ENCODE data around the gene SGCG. TPM values are rescaled to one million over a fixed set of nuclear protein-coding genes. Genes with fewer than 3 reads are reported as not detected.
"Not testable (repeated sequence)": the region's sequence is repeated elsewhere in the genome, so short reads cannot be mapped to it uniquely, and the experiment has no call there.

Gene SGCG
- total RNA-seq, 1 donor from 2014 or later: 5.6 TPM

GRCh38 chr13:23288995-23289394, 108.2 kb downstream of the SGCG start:
- Mint-ChIP-seq H3K36me3 (peaks cover 4% of the 10 kb centered on the region), H3K4me3 (no peak overlapping the region)
- DNase-seq (ENCODE audit: extremely low spot score, unreplicated experiment): no peak

DNA sequence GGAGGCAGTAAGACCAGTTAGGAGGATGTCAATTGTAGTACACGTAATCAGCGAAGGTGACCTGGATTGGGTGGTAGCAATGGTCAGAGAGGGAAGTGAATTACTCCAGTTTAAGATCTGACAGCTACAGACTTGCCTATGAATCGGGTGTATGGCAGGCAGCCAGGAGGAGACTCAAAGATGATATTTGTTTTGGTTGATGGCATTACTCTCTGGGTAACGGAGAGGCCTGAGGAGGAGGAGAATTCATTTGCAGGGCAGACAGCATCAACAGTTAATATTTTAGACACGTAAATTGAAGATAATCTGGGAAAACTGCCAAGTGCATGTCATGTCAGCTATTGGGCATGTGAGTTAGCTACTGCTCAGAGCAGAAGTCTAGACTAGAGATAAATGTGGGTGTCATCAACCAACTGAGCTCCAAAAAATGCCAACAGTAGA, 109.2 kb downstream of the SGCG start:
- Mint-ChIP-seq H3K4me3 (no peak overlapping the region), H3K27me3 (no peaks in the 10 kb centered on the region), H3K27ac (no peak overlapping the region), H3K36me3 (no peaks in the 10 kb centered on the region), H3K4me1 (ENCODE audit: unreplicated experiment) (no peaks in the 10 kb centered on the region), H3K9me3 (no peaks in the 10 kb centered on the region)
- TF ChIP-seq, protein P1, sequence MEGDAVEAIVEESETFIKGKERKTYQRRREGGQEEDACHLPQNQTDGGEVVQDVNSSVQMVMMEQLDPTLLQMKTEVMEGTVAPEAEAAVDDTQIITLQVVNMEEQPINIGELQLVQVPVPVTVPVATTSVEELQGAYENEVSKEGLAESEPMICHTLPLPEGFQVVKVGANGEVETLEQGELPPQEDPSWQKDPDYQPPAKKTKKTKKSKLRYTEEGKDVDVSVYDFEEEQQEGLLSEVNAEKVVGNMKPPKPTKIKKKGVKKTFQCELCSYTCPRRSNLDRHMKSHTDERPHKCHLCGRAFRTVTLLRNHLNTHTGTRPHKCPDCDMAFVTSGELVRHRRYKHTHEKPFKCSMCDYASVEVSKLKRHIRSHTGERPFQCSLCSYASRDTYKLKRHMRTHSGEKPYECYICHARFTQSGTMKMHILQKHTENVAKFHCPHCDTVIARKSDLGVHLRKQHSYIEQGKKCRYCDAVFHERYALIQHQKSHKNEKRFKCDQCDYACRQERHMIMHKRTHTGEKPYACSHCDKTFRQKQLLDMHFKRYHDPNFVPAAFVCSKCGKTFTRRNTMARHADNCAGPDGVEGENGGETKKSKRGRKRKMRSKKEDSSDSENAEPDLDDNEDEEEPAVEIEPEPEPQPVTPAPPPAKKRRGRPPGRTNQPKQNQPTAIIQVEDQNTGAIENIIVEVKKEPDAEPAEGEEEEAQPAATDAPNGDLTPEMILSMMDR (conservative IDR thresholded peaks at IDR 0.05): no peak
- no peak for DNase-seq (ENCODE audit: extremely low spot score, unreplicated experiment)

More at GRCh38 chr13:23288995-23289394, 108.2 kb downstream of the SGCG start:
- TF ChIP-seq, protein P1 (conservative IDR thresholded peaks at IDR 0.05): no peak
- Mint-ChIP-seq H3K27me3 (no peaks in the 10 kb centered on the region), H3K27ac (no peak overlapping the region), H3K4me1 (ENCODE audit: unreplicated experiment) (no peaks in the 10 kb centered on the region), H3K9me3 (no peaks in the 10 kb centered on the region)

DNA sequence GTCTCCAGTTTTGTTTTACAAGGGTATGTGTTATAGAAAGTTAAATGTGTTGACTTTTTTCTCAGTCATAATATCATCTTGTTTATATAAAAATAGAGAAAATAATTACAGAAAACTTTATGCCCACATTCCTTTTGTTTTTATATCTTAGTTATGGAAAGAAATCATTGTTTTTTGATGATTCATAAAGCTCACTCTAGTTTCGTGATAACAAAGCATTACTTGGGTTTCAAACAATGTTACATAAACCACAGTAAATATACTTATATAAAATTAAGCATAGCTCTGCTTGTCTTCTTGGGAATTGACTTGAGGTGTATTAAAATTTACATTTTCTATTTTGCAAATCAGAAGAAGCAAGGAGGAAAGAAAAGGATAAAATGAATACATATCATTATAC, 111.8 kb downstream of the SGCG start:
- no peak for DNase-seq (ENCODE audit: extremely low spot score, unreplicated experiment)
- TF ChIP-seq, protein P1 (conservative IDR thresholded peaks at IDR 0.05): no peak
- Mint-ChIP-seq H3K36me3 (peaks cover 4% of the 10 kb centered on the region), H3K9me3 (no peaks in the 10 kb centered on the region), H3K27ac (no peak overlapping the region), H3K4me3 (no peak overlapping the region), H3K27me3 (no peaks in the 10 kb centered on the region), H3K4me1 (ENCODE audit: unreplicated experiment) (no peaks in the 10 kb centered on the region)

DNA sequence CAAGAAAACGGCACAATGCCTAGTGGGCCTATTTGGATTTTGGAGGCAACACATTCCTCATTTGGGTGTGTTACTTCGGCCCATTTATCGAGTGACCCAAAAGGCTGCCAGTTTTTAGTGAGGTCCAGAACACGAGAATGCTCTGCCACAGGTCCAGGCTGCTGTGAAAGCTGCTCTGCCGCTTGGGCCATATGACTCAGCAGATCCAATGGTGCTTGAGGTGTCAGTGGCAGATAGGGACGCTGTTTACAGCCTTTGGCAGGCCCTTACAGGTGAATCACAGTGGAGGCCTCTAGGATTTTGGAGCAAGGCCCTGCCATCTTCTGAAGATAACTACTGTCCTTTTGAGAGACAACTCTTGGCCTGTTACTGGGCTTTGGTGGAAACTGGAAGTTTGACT, 134.1 kb downstream of the SGCG start:
- not testable (repeated sequence) for H3K36me3 Mint-ChIP-seq; H3K9me3 Mint-ChIP-seq; H3K4me3 Mint-ChIP-seq; DNase-seq (ENCODE audit: extremely low spot score, unreplicated experiment); H3K27ac Mint-ChIP-seq; H3K4me1 Mint-ChIP-seq (ENCODE audit: unreplicated experiment); H3K27me3 Mint-ChIP-seq

GRCh38 chr13:23319883-23320224, 139.1 kb downstream of the SGCG start:
- H3K27me3 Mint-ChIP-seq: no peaks in the 10 kb centered on the region
- H3K27ac Mint-ChIP-seq: no peak overlapping the region

DNA sequence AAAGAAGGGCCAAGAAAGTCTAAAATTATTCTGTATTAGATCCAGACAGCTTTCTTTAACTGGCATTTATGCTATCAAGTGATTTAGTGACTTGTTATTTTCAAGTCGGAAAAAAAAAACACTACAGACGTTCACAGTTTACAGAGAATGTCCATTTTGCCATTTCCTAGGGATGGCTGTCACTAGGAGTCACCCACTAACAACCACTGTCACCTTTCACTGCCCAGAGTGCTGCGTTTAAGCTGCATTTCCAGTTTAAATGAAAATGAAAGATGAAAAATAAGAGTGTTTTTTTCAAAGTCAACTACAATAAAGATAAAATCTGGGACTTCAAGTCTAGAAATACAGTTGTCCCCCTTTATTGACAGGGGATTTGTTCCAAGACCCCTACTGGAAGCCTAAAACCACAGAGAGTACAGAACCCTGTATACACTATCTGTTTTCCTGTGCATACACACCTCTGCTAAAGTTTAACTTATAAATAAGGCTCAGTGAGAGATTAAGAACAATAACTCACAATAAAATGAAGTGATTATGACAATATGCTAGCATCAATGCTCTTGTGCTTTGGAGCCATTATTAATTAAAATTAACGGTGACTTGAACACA, 140.3 kb downstream of the SGCG start:
- Mint-ChIP-seq H3K36me3 (no peaks in the 10 kb centered on the region), H3K4me1 (ENCODE audit: unreplicated experiment) (peaks cover 26% of the 10 kb centered on the region), H3K27me3 (no peaks in the 10 kb centered on the region), H3K9me3 (no peaks in the 10 kb centered on the region), H3K27ac (no peak overlapping the region), H3K4me3 (no peak overlapping the region)
- DNase-seq (ENCODE audit: extremely low spot score, unreplicated experiment): no peak
- TF ChIP-seq, protein P1 (conservative IDR thresholded peaks at IDR 0.05): no peak

More at GRCh38 chr13:23319883-23320224, 139.1 kb downstream of the SGCG start:
- Mint-ChIP-seq H3K4me1 (ENCODE audit: unreplicated experiment) (peaks cover 26% of the 10 kb centered on the region), H3K36me3 (peaks cover 4% of the 10 kb centered on the region), H3K9me3 (peaks cover 4% of the 10 kb centered on the region), H3K4me3 (no peak overlapping the region)
- DNase-seq (ENCODE audit: extremely low spot score, unreplicated experiment): no peak
- TF ChIP-seq, protein P1 (conservative IDR thresholded peaks at IDR 0.05): no peak

Measured in type B pancreatic cell (in vitro differentiated cells).